GM18499 (cell line): ENCODE data around the gene AGPAT3.
"Not testable (repeated sequence)": the region's sequence is repeated elsewhere in the genome, so short reads cannot be mapped to it uniquely, and the experiment has no call there.

ENCODE experiments used
- ATAC-seq: cut with Tn5 transposase; IDR thresholded peaks from one replicate; pipeline ENCODE4 v1.9.1; 2021; ENCODE audit warnings: moderate number of reproducible peaks; ENCODE audit not compliant: insufficient read depth, unreplicated experiment

AGPAT3 gene

DNA sequence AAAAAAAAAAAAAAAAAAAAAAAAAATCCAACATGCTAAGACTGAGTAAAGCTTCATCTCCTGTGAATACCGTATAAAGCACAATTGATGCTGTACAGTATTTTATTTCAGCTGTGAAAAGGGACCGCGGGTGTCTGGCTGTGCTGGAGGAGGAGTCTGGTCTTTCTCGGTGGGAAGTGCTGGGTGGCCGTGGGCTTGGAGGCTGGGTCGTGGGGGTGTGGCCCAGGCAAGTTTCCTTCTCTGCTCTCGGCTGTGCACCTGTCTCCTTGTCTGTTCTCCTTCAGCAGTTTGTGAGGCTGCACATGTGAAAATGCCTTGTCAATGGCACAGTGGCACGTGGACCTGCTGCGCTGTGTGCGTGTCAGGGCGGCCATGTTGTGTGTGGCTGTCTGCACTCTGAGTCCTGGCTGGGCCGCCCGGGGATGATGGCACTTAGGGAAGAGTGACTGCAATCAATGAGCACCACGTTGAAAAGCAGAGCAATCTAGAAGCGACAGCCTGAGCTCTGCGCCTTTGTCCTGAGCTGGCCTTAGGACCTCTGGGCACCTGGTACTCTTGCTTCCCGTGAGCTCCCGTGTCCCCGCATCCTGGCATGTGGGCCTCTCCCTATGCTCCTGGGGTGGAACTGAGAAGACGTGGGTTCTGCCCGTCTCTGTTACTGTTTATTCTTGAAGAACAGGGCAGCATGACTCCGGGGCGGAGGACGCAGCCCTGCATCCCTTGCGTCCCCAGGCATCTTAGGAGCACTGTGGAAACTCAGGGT is 14.5 kb downstream of the AGPAT3 start:
- ATAC-seq, result no peak

DNA sequence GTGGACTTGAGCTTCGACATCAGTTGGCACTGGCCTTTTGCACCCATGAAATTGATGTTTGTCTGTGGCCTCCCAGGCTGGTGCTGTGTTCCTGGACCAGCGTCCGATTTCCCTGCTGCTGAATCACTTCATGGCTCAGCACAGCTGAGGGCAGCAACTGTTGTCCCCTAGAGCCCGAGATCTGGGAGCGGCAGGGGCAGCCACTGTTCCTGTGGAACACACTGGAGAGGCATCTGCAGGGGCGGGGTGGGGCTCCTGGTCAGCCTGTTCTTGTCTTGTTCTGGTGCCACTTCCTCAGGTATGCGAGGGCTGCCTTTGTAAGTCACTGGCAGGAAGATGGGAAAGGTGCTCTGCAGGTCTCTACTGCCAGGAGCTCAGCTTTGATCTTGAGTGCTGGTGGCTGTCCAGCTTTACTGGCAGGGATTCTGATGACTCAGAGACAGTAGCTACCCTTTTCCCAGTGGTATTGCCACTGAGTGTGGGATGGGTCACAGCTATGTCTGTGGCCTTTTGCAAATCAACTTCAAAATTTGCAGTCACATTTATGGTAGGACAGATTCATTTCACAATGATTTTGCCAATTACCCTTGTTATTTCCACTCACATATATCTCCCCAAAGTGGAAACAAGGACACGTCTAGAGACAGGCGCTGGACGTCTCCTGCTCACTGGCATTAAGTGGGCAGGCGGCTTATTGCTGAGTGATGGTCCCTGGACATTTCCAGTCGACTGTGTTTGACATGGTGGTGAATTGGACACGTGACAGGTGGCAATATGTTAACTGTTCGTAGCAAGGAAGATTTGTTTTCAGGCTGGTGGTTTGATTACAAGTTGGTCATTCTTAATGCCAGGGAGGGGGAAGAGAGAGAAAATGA is 15.3 kb downstream of the AGPAT3 start:
- ATAC-seq, result no peak

DNA sequence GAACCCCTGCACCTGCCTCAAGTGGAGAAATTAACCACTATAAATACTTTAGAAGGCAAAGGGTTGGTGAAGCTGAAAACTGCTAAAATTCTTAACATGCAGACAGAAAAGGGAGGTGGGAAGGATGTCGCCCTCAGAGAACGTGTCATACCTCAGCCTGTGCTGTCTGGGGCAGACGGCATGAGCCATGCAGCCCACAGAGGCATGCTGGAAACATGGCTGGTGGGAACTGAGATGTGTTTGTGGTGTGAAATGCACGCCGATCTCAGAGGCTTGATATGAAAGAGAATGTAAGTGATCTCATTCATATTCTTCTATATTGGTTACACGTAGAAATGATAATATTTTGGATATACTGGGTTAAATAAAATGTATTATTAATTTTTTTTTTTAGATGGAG is 16.3 kb downstream of the AGPAT3 start:
- no peak for ATAC-seq

DNA sequence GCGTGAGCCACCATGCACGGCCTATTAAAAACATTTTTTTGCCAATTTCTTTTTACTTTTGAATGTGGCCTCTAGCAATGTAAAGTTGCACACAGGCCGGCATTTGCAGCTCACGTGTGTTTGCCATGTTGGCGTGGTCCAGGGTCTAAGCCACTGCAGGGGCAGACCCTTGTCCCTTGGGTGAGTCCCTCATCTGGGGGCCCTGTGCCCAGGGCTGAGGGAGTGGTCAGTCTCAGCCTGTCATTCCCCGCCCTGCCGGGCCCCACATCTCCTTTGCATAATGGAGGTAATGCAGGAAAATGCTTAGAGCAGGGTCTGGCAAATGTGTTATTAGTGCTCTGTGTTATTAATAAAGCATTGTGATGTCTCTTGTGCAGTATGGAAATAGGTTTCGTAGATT is 16.9 kb downstream of the AGPAT3 start:
- no peak for ATAC-seq

DNA sequence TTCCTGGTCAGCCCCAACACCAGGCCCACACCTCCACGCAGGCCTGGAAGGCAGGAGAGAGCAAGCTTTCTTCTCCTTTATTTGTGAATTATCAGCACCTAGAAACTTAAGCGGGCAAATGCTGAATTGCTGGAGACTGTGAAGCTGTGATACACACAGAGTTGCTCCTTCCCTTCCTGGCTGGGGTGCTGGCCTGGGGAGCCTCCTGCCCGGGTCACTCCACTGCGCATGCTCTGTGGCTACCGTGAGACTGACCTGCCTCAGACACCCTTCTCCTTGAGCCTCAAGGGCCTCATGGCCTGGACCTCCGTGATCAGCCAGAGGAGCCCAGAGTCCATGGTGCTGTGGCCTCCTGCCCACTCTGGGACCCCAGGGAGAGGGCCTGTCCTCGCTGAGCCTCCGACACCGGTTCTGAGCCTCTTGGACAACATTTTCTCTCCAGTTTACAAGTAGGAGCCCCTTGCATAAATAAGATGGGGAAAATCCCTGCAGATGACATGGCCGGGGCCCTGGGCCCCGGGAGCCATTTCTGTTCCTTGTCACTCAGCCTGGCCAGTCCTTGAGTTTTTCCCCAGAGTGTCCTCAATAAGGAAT is 18.0 kb downstream of the AGPAT3 start:
- ATAC-seq, result no peak

DNA sequence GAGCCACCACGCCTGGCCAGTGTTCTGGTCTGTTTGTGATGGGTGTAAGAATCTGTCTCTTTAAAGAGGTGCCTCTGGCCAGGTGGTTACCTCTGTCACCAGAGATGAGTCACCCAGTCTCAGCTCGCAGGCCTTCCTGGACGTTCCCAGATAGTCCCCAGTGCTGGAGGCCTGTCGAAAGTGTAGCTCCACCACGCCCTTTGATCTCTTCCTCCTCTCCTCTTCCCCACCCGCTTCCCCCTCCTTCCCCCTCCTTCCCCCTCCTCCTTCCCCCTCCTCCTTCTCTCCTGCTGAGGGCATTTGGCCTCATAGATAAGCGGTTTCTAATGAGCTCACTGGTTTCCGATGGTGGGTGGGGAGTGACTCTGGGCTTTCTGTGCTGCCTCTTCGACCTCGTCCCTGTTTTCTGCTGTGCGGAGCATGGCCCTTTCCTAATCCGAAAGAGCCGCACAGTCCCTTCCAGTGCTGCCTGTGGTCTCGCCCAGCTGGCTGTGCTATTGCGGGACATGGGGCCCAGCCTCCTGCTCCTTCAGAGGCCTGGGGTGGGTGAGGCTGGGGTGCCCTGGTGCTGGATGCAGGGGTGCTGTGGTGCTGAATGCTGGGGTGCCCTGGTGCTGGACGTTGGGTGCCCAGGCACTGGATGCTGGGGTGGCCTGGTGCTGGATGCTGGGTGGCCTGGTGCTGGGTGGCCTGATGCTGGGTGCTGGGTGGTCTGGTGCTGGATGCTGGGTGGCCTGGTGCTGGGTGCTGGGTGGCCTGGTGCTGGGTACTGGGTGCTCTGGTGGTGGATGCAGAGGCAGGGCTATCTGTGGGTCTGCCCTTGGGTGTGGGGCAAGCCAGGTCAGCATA is 19.2 kb downstream of the AGPAT3 start:
- no peak for ATAC-seq

DNA sequence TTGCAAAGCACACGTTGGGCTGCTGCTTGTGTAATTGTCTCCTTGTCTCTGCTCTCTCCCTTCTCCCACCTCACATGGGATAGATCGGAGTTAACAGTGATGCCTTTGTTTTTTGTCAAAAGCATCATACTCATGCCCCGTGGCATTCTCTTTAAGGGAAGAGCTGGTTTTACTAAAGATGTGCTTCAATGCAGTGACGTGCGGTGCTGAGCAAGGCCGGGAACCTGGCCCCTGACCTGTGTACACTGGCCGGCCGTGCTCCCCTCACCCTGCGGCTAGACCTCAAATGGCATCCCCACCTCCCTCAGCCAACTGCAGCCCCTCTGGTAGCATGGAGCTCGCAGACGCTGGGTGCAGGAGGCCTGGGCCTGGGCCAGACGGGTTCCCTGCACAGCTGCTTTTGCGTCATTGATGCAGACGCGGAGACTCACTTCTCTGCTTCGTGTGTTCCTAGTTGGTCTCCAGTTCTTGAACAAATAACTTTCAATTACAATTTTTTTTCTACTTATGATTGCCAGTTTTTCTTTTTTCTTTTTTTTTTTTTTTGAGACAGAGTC is 19.9 kb downstream of the AGPAT3 start:
- no peak for ATAC-seq

DNA sequence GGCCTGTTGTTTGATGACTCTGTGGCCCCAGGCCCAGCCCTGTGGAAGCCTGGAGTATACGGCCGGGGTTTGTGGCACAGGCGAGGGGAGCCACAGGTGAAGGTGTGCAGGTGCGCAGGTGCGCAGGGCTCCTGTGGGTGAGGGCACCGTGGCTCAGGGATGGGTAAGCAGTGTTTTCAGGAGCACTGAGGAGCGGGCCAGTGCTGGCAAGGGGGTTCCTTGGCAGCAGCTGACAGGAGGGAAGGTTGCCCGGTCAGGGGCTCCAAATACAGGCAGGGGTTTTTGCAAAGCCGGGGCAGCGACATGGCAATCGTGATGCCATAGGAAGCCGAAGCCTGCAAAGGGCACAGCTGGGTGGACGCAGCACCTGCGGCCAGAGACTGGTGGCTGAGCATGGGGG is 20.7 kb downstream of the AGPAT3 start:
- ATAC-seq, result no peak

DNA sequence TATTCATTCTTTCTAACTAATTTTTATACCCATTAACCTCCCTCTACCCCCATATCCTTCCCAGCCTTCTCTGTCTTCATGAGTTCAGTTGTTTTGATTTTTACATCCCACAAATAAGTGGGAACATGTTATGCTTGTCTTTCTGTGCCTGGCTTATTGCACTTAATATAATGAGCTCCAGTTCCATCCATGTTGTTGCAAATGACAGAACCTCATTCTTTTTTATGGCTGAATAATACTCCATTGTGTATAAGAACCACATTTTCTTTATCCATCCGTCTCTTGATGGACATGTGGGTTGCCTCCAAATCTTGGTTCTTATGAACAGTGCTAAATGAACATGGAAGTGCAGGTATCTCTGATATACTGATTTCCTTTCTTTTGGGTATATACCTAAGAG is 21.5 kb downstream of the AGPAT3 start:
- ATAC-seq, result no peak

DNA sequence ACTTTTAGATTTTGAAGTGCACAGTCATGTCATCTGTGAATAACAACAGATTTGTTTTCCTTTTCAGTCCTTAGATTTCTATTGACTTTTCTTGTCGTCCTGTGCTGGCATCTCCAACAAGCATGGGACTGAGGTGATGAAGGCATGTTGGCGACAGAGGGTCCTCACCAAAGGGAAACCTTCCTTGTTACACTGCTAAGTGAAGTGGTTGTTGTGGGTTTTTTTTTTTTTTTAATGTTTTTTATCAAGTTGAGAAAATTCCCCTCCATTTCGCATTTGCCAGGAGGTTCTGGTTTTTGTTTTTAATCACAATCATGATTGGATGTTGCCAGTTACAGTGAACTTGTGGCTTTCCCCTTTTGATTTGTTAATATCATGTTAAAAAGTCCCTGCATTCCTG is 24.0 kb downstream of the AGPAT3 start:
- ATAC-seq, result no peak

DNA sequence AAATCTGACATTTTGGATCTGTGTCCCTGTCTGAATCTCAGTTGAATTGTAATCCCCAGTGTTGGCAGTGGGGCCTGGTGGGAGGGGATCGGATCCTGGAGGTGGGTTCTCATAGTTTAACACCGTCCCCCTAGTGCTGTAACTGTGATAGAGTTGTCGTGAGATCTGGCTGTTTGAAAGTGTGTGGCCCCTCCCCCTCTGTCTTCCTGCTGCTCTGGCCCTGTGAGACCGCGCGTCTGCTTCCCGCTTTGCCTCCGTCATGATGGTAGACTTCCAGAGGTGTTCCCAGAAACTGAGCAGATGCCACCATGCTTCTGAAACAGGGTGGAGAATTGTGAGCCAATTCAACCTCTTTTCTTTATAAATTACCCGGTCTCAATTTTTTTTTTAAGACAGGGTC is 25.0 kb downstream of the AGPAT3 start:
- ATAC-seq, result no peak

DNA sequence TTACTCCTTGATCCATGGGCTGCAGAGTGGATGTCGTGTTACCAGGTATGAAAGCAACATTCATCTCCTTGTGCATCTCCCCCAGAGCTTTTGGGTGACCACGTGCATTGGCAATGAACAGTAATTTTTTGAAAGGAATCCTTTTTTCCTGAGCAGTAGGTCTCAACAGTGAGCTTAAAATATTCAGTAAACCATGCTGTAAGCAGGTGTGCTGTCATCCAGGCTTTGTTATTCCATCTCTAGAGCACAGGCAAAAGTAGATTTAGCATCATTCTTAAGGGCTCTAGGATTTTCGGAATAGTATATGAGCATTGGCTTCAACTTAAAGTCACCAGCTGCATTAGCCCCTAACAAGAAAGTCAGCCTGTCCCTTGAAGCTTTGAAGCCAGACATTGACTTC is 27.3 kb downstream of the AGPAT3 start:
- ATAC-seq, result no peak

DNA sequence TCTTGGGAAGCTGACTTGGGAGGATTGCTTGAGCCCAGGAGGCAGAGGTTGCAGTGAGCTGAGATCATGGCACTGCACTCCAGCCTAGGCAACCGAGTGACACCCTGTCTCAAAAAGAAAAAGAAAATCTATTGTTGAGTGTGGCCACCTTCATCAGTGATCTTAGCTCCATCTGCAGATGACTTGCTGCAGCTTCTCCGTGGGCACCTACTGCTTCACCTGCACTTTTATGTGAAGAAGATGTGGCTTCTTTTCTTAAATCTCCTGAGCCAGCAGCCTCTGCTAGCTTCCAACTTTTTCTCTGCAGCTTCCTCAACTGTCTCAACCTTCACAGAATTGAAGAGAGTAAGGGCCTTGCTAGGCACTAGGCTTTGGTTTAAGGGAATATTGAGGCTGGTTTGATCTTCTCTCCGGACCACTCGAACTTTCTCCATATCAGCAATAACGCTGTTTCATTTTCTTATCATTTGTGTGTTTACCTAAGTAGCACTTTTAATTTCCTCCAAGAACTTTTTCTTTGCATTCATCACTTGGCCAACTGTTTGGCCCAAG is 28.0 kb downstream of the AGPAT3 start:
- no peak for ATAC-seq

DNA sequence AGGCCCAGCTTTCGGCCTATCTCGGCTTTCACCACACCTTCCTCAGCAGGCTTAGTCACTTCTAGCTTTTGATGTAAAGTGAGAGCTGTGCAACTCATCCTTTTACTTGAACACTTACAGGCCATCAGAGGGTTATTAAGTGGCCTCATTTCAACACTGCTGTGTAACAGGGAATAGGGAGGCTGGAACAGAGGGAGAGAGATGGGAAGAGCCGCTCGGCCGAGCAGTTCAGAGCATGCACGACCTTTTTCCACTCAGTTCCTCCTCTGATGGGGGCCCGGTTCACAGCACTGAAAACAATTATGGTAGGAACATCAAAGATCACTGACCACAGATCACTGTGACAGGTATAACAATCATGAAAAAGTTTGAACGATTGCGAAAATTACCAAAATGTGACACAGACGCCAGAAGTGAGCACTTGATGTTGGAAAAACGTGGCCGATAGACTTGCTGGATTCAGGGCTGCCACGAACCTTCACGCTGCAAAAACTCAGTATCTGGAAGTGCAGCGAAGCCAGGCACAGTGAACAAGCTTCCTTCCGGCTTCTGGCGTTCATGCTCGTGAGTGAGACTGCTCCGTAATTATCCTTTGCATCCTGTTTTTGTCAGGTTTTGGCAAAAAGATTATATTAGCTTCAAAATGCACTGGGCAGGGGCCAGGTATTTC is 28.6 kb downstream of the AGPAT3 start:
- no peak for ATAC-seq

DNA sequence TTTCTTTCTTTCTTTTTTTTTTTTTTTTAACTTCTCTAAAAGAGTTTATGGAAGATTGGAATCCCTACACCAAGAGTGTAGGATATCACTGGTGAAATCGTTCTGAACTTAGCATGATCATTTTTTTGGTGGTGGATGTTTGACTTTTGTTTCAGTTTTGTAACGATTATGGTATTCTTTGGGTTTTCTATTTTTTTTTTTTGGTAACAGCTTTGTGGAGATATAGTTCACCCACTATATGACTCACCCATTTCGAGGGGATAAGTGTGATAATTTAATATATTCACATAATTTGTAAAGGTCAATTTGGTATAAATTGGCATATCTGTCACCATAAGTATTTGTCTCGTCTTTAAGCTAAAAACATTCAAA is 29.2 kb downstream of the AGPAT3 start:
- ATAC-seq, result no peak

DNA sequence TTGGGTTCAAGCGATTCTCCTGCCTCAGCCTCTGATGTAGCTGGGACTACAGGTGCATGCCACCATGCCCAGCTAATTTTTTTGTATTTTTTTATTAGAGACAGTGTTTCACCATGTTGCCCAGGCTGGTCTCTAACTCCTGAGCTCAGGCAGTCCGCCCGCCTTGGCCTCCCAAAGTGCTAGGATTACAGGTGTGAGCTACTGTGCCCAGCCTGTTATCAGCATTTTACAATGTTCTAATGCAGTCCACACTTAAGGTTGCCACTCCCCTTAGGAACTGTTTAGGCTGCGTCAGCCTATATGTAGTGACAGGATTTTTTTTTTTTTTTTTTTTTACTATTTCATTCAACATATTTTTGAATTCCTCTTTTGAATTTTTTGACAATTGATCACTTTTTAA is 30.2 kb downstream of the AGPAT3 start:
- ATAC-seq, result no peak

DNA sequence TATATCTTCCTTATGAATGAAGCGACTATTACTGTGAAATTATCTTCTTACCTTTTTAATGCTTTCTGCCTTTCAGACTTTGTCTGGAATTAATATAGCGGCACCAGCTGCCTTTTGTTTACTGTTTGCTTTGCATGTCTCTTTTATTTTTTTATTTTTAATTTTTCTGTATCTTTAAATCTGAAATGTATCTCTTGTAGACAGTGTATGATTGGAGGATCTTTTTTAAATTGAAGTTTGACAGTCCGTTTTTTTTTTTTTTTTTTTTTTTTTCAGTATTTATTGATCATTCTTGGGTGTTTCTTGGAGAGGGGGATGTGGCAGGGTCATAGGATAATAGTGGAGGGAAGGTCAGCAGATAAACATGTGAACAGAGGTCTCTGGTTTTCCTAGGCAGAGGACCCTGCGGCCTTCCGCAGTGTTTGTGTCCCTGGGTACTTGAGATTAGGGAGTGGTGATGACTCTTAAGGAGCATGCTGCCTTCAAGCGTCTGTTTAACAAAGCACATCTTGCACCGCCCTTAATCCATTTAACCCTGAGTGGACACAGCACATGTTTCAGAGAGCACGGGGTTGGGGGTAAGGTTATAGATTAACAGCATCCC is 31.8 kb downstream of the AGPAT3 start:
- ATAC-seq, result not testable (repeated sequence)

DNA sequence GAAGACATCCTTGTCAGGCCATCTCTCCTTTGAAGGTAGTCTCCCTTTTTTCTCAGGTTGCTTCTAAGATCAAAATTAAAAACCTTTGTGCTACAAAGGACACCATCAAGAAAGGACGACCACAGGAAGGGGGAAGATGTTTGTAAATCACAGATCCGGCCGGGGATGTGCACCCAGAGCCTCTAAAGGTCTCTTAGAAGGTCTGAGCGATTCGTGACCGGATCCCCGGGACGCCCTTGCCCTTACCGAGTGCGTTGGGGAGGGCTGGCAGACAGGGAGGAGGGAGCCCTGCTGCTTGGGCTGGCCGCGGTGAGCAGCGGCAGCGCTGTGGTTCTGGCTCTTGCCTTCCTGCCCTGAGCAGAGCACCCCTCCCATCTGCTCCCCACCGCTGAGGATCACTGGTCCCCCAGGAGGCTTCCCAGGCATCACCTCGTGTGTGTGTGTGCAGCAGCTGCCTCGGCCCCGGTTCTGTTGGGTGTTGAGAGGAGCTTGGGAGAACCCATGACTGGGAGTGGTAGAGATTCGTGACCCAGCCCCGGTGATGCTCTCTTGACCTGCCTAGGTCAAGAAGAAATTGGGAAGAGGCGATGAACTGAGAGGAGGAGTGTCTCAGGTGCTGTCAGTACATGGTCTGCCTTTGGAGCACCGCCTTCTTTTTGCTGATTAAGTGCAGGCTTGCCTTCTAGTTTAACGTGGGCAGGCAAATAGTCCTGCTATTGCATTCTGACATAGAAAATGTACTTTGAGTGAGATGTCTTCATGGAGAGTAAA is 34.5 kb downstream of the AGPAT3 start:
- ATAC-seq, result no peak
